Measurements from ENCODE around the gene SOX3. TPM values are rescaled to one million over a fixed set of nuclear protein-coding genes. Genes with fewer than 3 reads are reported as not detected.

The SOX3 gene
- total RNA-seq, 2 experiments from 2014 or later = not detected

DNA sequence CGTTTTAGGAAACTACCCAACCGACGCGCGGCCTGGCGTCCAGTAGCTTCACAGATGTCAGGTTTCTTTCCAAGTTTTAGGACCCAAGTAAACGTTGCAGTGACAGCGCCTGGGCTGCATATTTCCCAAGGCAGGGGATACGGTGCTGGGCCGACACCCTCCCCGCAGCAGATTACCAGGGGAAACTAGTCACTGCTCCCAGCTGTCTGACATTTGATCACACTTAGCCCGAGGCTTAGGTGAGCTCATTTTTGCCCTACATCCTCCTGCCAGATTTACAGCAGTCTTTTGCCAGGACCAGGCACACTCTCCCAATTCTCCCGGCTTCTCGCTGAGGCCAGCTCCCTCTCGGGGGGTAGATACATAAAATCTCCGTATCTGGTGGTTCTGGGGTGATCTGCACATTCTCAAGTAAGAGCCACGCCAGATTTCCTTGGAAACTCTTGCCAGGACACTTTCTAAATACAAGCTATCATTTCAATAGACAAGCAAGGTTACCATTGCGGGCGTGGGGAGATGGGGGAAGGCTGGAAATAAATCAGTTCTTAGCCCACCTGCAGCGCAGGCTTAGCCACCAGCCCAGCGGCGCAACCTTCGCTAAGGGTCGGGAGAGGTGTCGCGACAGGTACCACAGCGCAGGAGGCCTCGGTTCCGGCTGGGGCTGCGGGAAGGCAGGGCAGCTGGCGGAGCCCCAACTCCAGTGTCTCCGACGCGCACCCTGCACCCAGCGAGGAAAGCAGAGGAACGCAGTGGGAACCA, 2.5 kb upstream of the SOX3 start:
- H3K36me3 ChIP-seq (ENCODE audit: insufficient read depth, low read length) = no peaks in the 10 kb centered on the region
- no peak overlapping the region for H2AFZ ChIP-seq (ENCODE audit: low read length)
- no peak overlapping the region for H3K4me2 ChIP-seq (ENCODE audit: low read length)
- H4K20me1 ChIP-seq (ENCODE audit: insufficient read depth, low read length) = no peaks in the 10 kb centered on the region
- CTCF ChIA-PET (ENCODE audit: unreplicated experiment) = no interaction called here
- TF ChIP-seq, protein P1, sequence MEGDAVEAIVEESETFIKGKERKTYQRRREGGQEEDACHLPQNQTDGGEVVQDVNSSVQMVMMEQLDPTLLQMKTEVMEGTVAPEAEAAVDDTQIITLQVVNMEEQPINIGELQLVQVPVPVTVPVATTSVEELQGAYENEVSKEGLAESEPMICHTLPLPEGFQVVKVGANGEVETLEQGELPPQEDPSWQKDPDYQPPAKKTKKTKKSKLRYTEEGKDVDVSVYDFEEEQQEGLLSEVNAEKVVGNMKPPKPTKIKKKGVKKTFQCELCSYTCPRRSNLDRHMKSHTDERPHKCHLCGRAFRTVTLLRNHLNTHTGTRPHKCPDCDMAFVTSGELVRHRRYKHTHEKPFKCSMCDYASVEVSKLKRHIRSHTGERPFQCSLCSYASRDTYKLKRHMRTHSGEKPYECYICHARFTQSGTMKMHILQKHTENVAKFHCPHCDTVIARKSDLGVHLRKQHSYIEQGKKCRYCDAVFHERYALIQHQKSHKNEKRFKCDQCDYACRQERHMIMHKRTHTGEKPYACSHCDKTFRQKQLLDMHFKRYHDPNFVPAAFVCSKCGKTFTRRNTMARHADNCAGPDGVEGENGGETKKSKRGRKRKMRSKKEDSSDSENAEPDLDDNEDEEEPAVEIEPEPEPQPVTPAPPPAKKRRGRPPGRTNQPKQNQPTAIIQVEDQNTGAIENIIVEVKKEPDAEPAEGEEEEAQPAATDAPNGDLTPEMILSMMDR (conservative IDR thresholded peaks at IDR 0.05; ENCODE audit: low read length) = no peak
- TF ChIP-seq EZH2phosphoT487 (IDR thresholded peaks at IDR 0.05; ENCODE audit: borderline replicate concordance, low read depth, low read length) = no peak
- no peaks in the 10 kb centered on the region for H3K9me2 ChIP-seq (ENCODE audit: insufficient read depth, low read length)
- DNase-seq (ENCODE audit: low spot score) = no peak
- no peak overlapping the region for H3K27ac ChIP-seq (ENCODE audit: low read depth, low read length, poor library complexity, severe bottlenecking)
- no TSS peak for BruUV-seq (replicated peaks)
- intact Hi-C loops (cut with micrococcal nuclease; ENCODE audit: unreplicated experiment) = no loop called here
- H3K9me3 ChIP-seq (ENCODE audit: low read length) = no peaks in the 10 kb centered on the region
- H3K4me1 ChIP-seq (ENCODE audit: insufficient read depth, low read length, poor library complexity, severe bottlenecking) = no peaks in the 10 kb centered on the region
- POLR2A ChIA-PET = no interaction called here
- H3K4me3 ChIP-seq (ENCODE audit: low read depth, low read length, poor library complexity, severe bottlenecking) = no peak overlapping the region
- H3K79me2 ChIP-seq (ENCODE audit: insufficient read depth, low read depth, low read length) = no peaks in the 10 kb centered on the region

GRCh38 chrX:140505421-140506337, 810 bp upstream of the SOX3 start:
- no peak for DNase-seq (ENCODE audit: low spot score)
- POLR2A ChIA-PET = no interaction called here
- intact Hi-C loops (cut with micrococcal nuclease; ENCODE audit: unreplicated experiment) = no loop called here
- no peak for TF ChIP-seq EZH2phosphoT487 (IDR thresholded peaks at IDR 0.05; ENCODE audit: borderline replicate concordance, low read depth, low read length)
- TF ChIP-seq, protein P1 (conservative IDR thresholded peaks at IDR 0.05; ENCODE audit: low read length) = no peak
- no TSS peak for BruUV-seq (replicated peaks)
- CTCF ChIA-PET (ENCODE audit: unreplicated experiment) = no interaction called here
- H3K4me2 ChIP-seq (ENCODE audit: low read length) = no peak overlapping the region
- no peak overlapping the region for H2AFZ ChIP-seq (ENCODE audit: low read length)
- no peaks in the 10 kb centered on the region for H3K9me2 ChIP-seq (ENCODE audit: insufficient read depth, low read length)
- H3K4me3 ChIP-seq (ENCODE audit: low read depth, low read length, poor library complexity, severe bottlenecking) = no peak overlapping the region
- no peaks in the 10 kb centered on the region for H3K36me3 ChIP-seq (ENCODE audit: insufficient read depth, low read length)
- H3K9me3 ChIP-seq (ENCODE audit: low read length) = no peaks in the 10 kb centered on the region
- H3K27ac ChIP-seq (ENCODE audit: low read depth, low read length, poor library complexity, severe bottlenecking) = no peak overlapping the region
- no peaks in the 10 kb centered on the region for H3K79me2 ChIP-seq (ENCODE audit: insufficient read depth, low read depth, low read length)
- no peaks in the 10 kb centered on the region for H4K20me1 ChIP-seq (ENCODE audit: insufficient read depth, low read length)
- H3K4me1 ChIP-seq (ENCODE audit: insufficient read depth, low read length, poor library complexity, severe bottlenecking) = no peaks in the 10 kb centered on the region

Data from OCI-LY7 (cell line).